Activated T-cell treated with anti-CD3 and anti-CD28 coated beads, Interleukin-2, amount 50 U/mL, for 24 hours (primary cell): ENCODE data around the gene MROH2A.
A peak's percentile ranks its signal among the peaks of the same experiment; 100 is the strongest.

ENCODE experiments used
- DNase-seq: peaks from one replicate; pipeline ENCODE4 v3.0.0-alpha.2; 2020
- H3K27ac Mint-ChIP-seq: 2 replicates; pipeline ENCODE4 v1.8.0; 2020; ENCODE audit warnings: mild to moderate bottlenecking, mixed read lengths
- H3K27me3 Mint-ChIP-seq: 2 replicates; pipeline ENCODE4 v1.8.0; 2020; ENCODE audit warnings: mixed read lengths
- H3K36me3 Mint-ChIP-seq: 2 replicates; pipeline ENCODE4 v1.8.0; 2020; ENCODE audit warnings: low read depth, mixed read lengths
- H3K4me1 Mint-ChIP-seq: 2 replicates; pipeline ENCODE4 v1.8.0; 2020; ENCODE audit warnings: low read depth, mixed read lengths
- H3K4me3 Mint-ChIP-seq: 2 replicates; pipeline ENCODE4 v1.8.0; 2020; ENCODE audit warnings: mild to moderate bottlenecking, moderate library complexity, mixed read lengths
- H3K9me3 Mint-ChIP-seq: 2 replicates; pipeline ENCODE4 v1.8.0; 2020; ENCODE audit warnings: mixed read lengths

MROH2A gene

GRCh38 chr2:233840520-233840919, 62.4 kb downstream of the MROH2A start:
- H3K4me1 Mint-ChIP-seq: peaks cover 6% of the 10 kb centered on the region
- H3K36me3 Mint-ChIP-seq: peaks cover 100% of the 10 kb centered on the region
- no peak overlapping the region for H3K4me3 Mint-ChIP-seq
- DNase-seq: no peak
- no peaks in the 10 kb centered on the region for H3K9me3 Mint-ChIP-seq
- no peaks in the 10 kb centered on the region for H3K27me3 Mint-ChIP-seq
- H3K27ac Mint-ChIP-seq: no peak overlapping the region

DNA sequence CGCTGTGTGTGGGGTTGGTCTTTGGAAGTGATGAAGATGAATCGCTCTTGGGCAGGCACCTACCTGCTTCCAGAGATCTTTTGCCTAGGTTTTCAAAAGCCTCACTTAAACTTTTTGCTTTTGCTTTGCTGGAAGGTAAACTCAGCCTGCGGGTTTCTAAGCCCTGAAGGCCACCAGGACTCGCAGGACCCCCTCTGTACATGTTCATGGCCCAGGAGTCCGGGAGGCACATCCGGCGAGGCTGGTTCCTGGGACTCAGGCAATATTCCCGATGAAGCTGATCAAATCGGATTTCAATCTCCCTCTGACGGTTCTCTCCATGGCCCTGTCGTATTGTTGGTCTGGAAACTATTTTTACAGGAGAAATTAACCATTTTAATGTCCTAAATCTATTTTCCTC, 63.1 kb downstream of the MROH2A start:
- no peak for DNase-seq
- H3K27ac Mint-ChIP-seq: no peak overlapping the region
- peaks cover 100% of the 10 kb centered on the region for H3K36me3 Mint-ChIP-seq
- H3K27me3 Mint-ChIP-seq: no peaks in the 10 kb centered on the region
- H3K4me3 Mint-ChIP-seq: no peak overlapping the region
- H3K9me3 Mint-ChIP-seq: no peaks in the 10 kb centered on the region
- H3K4me1 Mint-ChIP-seq: peaks cover 6% of the 10 kb centered on the region

- H3K4me1 Mint-ChIP-seq: no peaks in the 10 kb centered on the region
- peaks cover 100% of the 10 kb centered on the region for H3K36me3 Mint-ChIP-seq
- H3K27me3 Mint-ChIP-seq: no peaks in the 10 kb centered on the region
- no peak overlapping the region for H3K27ac Mint-ChIP-seq
- peak; percentile 9 for DNase-seq
- H3K9me3 Mint-ChIP-seq: no peaks in the 10 kb centered on the region
- no peak overlapping the region for H3K4me3 Mint-ChIP-seq
These were observed 66.1 kb downstream of the MROH2A start for GRCh38 chr2:233844064-233844807.

GRCh38 chr2:233844836-233845235, 66.7 kb downstream of the MROH2A start:
- no peaks in the 10 kb centered on the region for H3K9me3 Mint-ChIP-seq
- no peaks in the 10 kb centered on the region for H3K27me3 Mint-ChIP-seq
- H3K27ac Mint-ChIP-seq: no peak overlapping the region
- no peak for DNase-seq
- peaks cover 100% of the 10 kb centered on the region for H3K36me3 Mint-ChIP-seq
- H3K4me1 Mint-ChIP-seq: no peaks in the 10 kb centered on the region
- no peak overlapping the region for H3K4me3 Mint-ChIP-seq

DNA sequence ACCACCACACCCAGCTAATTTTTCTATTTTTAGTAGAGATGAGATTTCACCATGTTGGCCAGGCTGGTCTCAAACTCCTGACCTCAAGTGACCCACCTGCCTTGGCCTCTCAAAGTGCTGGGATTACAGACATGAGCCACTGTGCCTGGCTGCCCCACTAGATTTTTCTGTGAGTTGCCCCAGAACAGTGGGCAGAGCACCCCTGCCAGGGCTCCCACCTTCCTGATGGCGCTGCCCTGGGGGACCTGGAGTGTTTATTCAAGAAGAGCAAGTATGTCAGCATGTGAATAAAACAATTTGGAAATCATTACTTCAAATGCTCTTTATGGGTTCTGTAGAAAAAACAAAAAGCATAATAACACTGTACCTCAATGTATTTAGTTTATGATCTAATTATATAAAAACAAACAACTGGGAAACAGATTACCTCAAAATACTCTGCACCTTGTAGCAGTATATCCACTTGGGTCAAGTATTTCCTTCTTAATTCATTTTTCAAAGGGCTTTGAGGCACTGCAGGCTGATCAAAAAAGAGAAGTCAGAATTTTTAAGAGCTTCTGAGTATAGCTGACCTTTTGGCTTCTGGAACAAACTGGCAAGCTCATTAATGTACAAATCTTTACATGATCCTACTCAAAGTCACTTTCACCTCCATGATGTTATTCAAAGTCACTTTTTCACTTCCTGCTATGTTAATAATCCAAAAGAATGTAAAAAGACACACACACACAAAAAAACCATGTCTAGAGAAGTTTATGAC, 67.4 kb downstream of the MROH2A start:
- Mint-ChIP-seq H3K27me3 (no peaks in the 10 kb centered on the region), H3K27ac (no peak overlapping the region), H3K4me1 (no peaks in the 10 kb centered on the region), H3K36me3 (peaks cover 100% of the 10 kb centered on the region), H3K9me3 (no peaks in the 10 kb centered on the region), H3K4me3 (no peak overlapping the region)
- DNase-seq: no peak

DNA sequence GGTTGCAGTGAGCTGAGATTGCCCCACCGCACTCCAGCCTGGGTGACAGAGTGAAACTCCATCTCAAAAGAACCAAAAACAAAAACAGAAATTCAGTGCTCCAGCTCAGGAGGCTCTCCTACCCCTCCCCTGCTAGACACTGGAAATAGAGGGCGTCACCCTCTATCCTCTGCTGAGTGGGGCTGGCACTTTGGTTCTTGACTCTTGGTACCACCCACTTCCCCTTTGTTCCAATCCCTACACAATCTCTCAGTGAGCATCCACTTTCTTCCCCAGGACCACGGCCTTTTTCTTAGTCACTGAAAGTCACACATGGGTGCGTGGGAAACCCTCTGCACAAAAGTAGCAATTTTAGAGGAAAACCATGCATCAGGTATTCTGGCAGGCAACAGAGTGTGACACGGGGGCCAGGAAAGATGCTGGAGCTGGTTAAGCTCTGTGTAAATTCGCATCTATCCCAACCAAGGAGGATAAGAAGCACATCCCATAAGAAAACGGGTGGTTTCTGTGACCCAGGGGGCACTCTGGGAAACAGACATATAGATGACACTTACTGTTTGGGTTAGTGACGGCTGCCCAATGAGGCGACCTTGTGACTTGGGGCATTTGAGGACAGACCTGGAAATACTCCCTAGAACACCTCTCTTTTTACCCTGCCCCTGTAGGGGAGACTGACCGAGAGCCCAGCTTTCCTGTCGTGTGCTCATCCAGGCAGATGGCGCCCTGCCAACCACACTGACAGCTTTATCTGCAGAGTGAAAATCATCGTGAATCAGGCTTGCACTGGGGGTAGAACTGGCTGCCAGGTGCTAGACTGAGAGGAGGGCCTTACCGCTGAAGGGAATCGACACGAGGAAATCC, 68.5 kb downstream of the MROH2A start:
- Mint-ChIP-seq H3K27me3 (no peaks in the 10 kb centered on the region), H3K36me3 (peaks cover 100% of the 10 kb centered on the region), H3K9me3 (no peaks in the 10 kb centered on the region), H3K27ac (no peak overlapping the region), H3K4me3 (no peak overlapping the region), H3K4me1 (peaks cover 2% of the 10 kb centered on the region)
- DNase-seq: no peak

DNA sequence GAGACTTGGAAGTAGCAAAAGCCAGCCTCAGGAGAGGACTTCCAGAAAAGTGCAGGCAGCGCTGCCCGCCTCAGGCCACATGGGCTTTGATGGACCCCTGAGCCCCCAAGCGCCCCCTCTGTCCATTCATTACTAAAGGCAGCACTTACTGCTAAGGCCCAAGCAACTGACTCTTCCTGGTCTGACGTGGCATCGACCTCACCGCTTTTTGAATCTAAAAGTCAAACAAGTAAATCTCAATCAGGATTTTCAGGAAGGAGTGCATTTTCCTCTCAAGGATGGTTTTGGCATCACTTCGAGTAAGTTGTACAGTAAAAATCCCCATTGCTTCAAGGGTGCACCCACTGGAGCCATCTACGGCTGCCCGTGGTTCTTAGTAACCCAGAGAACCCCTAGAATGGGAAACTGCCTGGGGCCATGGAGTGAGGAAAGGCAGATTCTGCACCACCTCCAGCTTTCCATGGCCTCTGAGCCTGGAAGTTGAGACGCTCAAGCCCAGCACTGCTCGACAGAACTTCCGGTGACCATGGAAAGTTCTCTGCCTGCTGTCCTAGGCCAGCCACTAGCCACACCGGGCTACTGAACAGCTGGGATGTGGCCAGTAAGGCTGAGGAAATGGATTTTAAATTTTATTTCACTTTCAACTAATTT, 69.2 kb downstream of the MROH2A start:
- H3K4me1 Mint-ChIP-seq: peaks cover 7% of the 10 kb centered on the region
- peaks cover 100% of the 10 kb centered on the region for H3K36me3 Mint-ChIP-seq
- H3K4me3 Mint-ChIP-seq: no peak overlapping the region
- no peak overlapping the region for H3K27ac Mint-ChIP-seq
- peaks cover 1% of the 10 kb centered on the region for H3K27me3 Mint-ChIP-seq
- no peaks in the 10 kb centered on the region for H3K9me3 Mint-ChIP-seq
- no peak for DNase-seq

GRCh38 chr2:233848276-233848675, 70.1 kb downstream of the MROH2A start:
- no peaks in the 10 kb centered on the region for H3K9me3 Mint-ChIP-seq
- peaks cover 9% of the 10 kb centered on the region for H3K27me3 Mint-ChIP-seq
- no peak for DNase-seq
- no peak overlapping the region for H3K27ac Mint-ChIP-seq
- no peak overlapping the region for H3K4me3 Mint-ChIP-seq
- H3K36me3 Mint-ChIP-seq: peaks cover 100% of the 10 kb centered on the region
- peaks cover 15% of the 10 kb centered on the region for H3K4me1 Mint-ChIP-seq

GRCh38 chr2:233849607-233850271, 71.6 kb downstream of the MROH2A start:
- no peaks in the 10 kb centered on the region for H3K9me3 Mint-ChIP-seq
- peaks cover 13% of the 10 kb centered on the region for H3K27me3 Mint-ChIP-seq
- H3K4me3 Mint-ChIP-seq: no peak overlapping the region
- no peak for DNase-seq
- peaks cover 97% of the 10 kb centered on the region for H3K36me3 Mint-ChIP-seq
- no peak overlapping the region for H3K27ac Mint-ChIP-seq
- peaks cover 18% of the 10 kb centered on the region for H3K4me1 Mint-ChIP-seq

GRCh38 chr2:233850745-233851144, 72.6 kb downstream of the MROH2A start:
- Mint-ChIP-seq H3K27ac (no peak overlapping the region), H3K36me3 (peaks cover 87% of the 10 kb centered on the region), H3K4me1 (peaks cover 28% of the 10 kb centered on the region), H3K27me3 (peaks cover 13% of the 10 kb centered on the region), H3K9me3 (no peaks in the 10 kb centered on the region), H3K4me3 (no peak overlapping the region)
- no peak for DNase-seq

- Mint-ChIP-seq H3K27me3 (peaks cover 13% of the 10 kb centered on the region), H3K36me3 (peaks cover 82% of the 10 kb centered on the region), H3K9me3 (no peaks in the 10 kb centered on the region), H3K4me1 (peaks cover 30% of the 10 kb centered on the region), H3K4me3 (no peak overlapping the region), H3K27ac (no peak overlapping the region)
- no peak for DNase-seq
These were observed 73.0 kb downstream of the MROH2A start for GRCh38 chr2:233851169-233851568.

DNA sequence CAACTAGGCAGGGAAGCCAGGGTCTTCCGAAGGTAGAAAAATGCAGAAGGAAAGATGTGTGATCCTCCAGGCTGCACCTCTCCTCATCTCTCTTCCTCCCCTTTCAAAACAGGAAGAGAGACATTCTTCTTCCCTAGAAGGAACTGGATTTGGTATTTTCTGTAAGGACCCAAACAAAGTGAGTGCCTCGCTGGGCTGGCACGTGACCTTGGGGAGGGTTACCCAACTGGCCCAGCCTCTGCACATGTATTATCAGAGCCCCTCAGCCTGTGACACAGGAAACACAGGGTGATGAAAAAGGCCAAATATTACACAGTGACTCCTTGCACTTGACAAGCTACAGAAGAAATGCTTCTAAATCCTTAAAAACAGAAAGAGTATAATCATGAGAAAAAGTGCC, 73.9 kb downstream of the MROH2A start:
- no peak for DNase-seq
- peaks cover 73% of the 10 kb centered on the region for H3K36me3 Mint-ChIP-seq
- peaks cover 13% of the 10 kb centered on the region for H3K27me3 Mint-ChIP-seq
- peaks cover 30% of the 10 kb centered on the region for H3K4me1 Mint-ChIP-seq
- H3K4me3 Mint-ChIP-seq: peak overlapping the region; percentile 96
- no peak overlapping the region for H3K27ac Mint-ChIP-seq
- H3K9me3 Mint-ChIP-seq: no peaks in the 10 kb centered on the region

DNA sequence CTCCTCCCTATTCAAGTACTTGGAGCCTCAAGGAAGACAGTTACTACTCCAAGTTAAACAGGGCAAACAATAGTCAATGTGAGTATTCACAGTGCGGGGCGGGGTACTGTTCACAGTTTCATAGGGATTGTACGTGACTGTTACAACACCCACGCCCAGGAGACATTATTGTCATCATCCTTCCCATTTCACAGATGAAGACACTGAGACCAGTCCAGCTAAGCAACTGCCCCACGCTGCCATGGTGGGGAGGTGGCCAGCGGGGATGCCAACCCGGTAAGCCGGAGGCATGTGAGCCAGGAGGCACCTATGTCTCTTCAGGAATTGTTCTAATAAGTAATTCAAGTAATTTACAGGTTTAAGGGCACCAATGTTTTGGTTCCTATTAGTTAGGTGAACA, 75.2 kb downstream of the MROH2A start:
- Mint-ChIP-seq H3K36me3 (peaks cover 60% of the 10 kb centered on the region), H3K27me3 (peaks cover 13% of the 10 kb centered on the region), H3K4me3 (peak overlapping the region; percentile 96), H3K9me3 (no peaks in the 10 kb centered on the region), H3K4me1 (peaks cover 36% of the 10 kb centered on the region), H3K27ac (peak overlapping the region; percentile 67)
- no peak for DNase-seq

- peaks cover 36% of the 10 kb centered on the region for H3K4me1 Mint-ChIP-seq
- no peak for DNase-seq
- peaks cover 13% of the 10 kb centered on the region for H3K27me3 Mint-ChIP-seq
- H3K9me3 Mint-ChIP-seq: no peaks in the 10 kb centered on the region
- peaks cover 55% of the 10 kb centered on the region for H3K36me3 Mint-ChIP-seq
- H3K27ac Mint-ChIP-seq: peak overlapping the region; percentile 97
- H3K4me3 Mint-ChIP-seq: peak overlapping the region; percentile 96
These were observed 75.7 kb downstream of the MROH2A start for GRCh38 chr2:233853883-233854240.
